SU-DHL-6 (cell line): ENCODE data around the gene GRID1.

Experiments used
- H2AFZ ChIP-seq: fragments of 200-600 bp; sonication (generic); 2 replicates; pipeline ENCODE4 v1.6.1; 2014; ENCODE audit warnings: low read depth, mild to moderate bottlenecking, moderate library complexity, mixed read lengths, antibody characterized with exemption, low read length; ENCODE audit not compliant: severe bottlenecking
- H3F3A ChIP-seq: fragments of 200-600 bp; shearing (Covaris generic); 2 replicates; pipeline ENCODE4 v1.6.0; 2016; ENCODE audit warnings: antibody characterized with exemption, mild to moderate bottlenecking; ENCODE audit not compliant: insufficient read depth
- H3K27ac ChIP-seq: fragments of 200-600 bp; sonication (generic); 2 replicates; pipeline ENCODE4 v1.5.1; 2016; ENCODE audit warnings: low read depth, mild to moderate bottlenecking, low read length, moderate library complexity, mixed read lengths
- H3K27me3 ChIP-seq: fragments of 200-600 bp; sonication (generic), shearing (Covaris generic); 2 replicates; pipeline ENCODE4 v1.6.0; 2014; ENCODE audit warnings: mild to moderate bottlenecking, low read length
- H3K36me3 ChIP-seq: fragments of 200-600 bp; sonication (generic); 2 replicates; pipeline ENCODE4 v1.6.1; 2014; ENCODE audit warnings: mild to moderate bottlenecking, low read length, mixed read lengths
- H3K4me2 ChIP-seq: fragments of 300-600, 200-600 bp; shearing (Covaris generic), sonication (generic); 2 replicates; pipeline ENCODE4 v1.6.0; 2014; ENCODE audit warnings: low read length, low read depth, mild to moderate bottlenecking; ENCODE audit not compliant: poor library complexity, severe bottlenecking
- H3K4me3 ChIP-seq: fragments of 200-600 bp; sonication (generic); 2 replicates; pipeline ENCODE4 v1.5.1; 2014; ENCODE audit warnings: antibody characterized with exemption, low read length, mild to moderate bottlenecking, mixed read lengths; ENCODE audit not compliant: insufficient read depth, poor library complexity, severe bottlenecking
- H3K79me2 ChIP-seq: fragments of 200-600 bp; sonication (generic); 2 replicates; pipeline ENCODE4 v1.6.1; 2014; ENCODE audit warnings: mild to moderate bottlenecking, low read length, moderate library complexity; ENCODE audit not compliant: insufficient read depth
- H3K9ac ChIP-seq: fragments of 200-600 bp; sonication (generic); 2 replicates; pipeline ENCODE4 v1.7.0; 2014; ENCODE audit warnings: mild to moderate bottlenecking, low read length
- H3K9me2 ChIP-seq: fragments of 200-600 bp; sonication (generic); replicated peaks from 2 replicates; pipeline ENCODE4 v1.6.1; 2014; ENCODE audit warnings: low read length; ENCODE audit not compliant: insufficient read depth
- H3K9me3 ChIP-seq: fragments of 200-600 bp; sonication (generic); 2 replicates; pipeline ENCODE4 v1.6.1; 2014; ENCODE audit warnings: low read length, mixed read lengths; ENCODE audit not compliant: insufficient read depth
- H4K20me1 ChIP-seq: fragments of 200-600 bp; sonication (generic); 2 replicates; pipeline ENCODE4 v1.6.1; 2014; ENCODE audit warnings: low read depth, mild to moderate bottlenecking, antibody characterized with exemption, low read length, moderate library complexity, mixed read lengths
- CTCF ChIP-seq: fragments of 200-600 bp; sonication (generic); IDR thresholded peaks from one replicate; pipeline ENCODE4 v1.5.1; 2017; ENCODE audit warnings: antibody characterized with exemption, mild to moderate bottlenecking, low read length, moderate library complexity; ENCODE audit not compliant: insufficient read depth, poor library complexity, severe bottlenecking
- EZH2phosphoT487 ChIP-seq: fragments of 200-600 bp; sonication (generic), shearing (Covaris generic); conservative IDR thresholded peaks from 2 replicates; pipeline ENCODE4 v1.6.1; 2018; ENCODE audit warnings: mild to moderate bottlenecking, antibody characterized with exemption, low read length, moderate library complexity, mixed read lengths

GRID1 gene

GRCh38 chr10:85580585-85580984, 786.0 kb downstream of the GRID1 start:
- no peaks in the 10 kb centered on the region for H3K79me2 ChIP-seq
- no peak overlapping the region for H3K9ac ChIP-seq
- no peaks in the 10 kb centered on the region for H3K9me3 ChIP-seq
- H3K36me3 ChIP-seq = no peaks in the 10 kb centered on the region
- H3F3A ChIP-seq = no peaks in the 10 kb centered on the region
- H3K4me2 ChIP-seq = no peak overlapping the region
- TF ChIP-seq EZH2phosphoT487 (no peak), CTCF (no peak)
- H3K27ac ChIP-seq = no peak overlapping the region
- H3K27me3 ChIP-seq = no peaks in the 10 kb centered on the region
- H2AFZ ChIP-seq = no peak overlapping the region
- no peaks in the 10 kb centered on the region for H4K20me1 ChIP-seq
- H3K9me2 ChIP-seq = no peaks in the 10 kb centered on the region
- H3K4me3 ChIP-seq = no peak overlapping the region

GRCh38 chr10:85578860-85579259, 787.7 kb downstream of the GRID1 start:
- no peaks in the 10 kb centered on the region for H3K9me2 ChIP-seq
- no peak overlapping the region for H3K27ac ChIP-seq
- no peaks in the 10 kb centered on the region for H3K9me3 ChIP-seq
- TF ChIP-seq CTCF = no peak
- no peak for TF ChIP-seq EZH2phosphoT487
- no peak overlapping the region for H3K9ac ChIP-seq
- H3K4me2 ChIP-seq = no peak overlapping the region
- H3F3A ChIP-seq = no peaks in the 10 kb centered on the region
- no peaks in the 10 kb centered on the region for H3K36me3 ChIP-seq
- no peak overlapping the region for H2AFZ ChIP-seq
- H3K4me3 ChIP-seq = no peak overlapping the region
- no peaks in the 10 kb centered on the region for H3K79me2 ChIP-seq
- H4K20me1 ChIP-seq = no peaks in the 10 kb centered on the region
- no peaks in the 10 kb centered on the region for H3K27me3 ChIP-seq

- H3K36me3 ChIP-seq = no peaks in the 10 kb centered on the region
These were observed 791.2 kb downstream of the GRID1 start for GRCh38 chr10:85575441-85575840.

More at GRCh38 chr10:85575441-85575840, 791.2 kb downstream of the GRID1 start:
- Histone ChIP-seq H3K9me2 (no peaks in the 10 kb centered on the region), H3K4me3 (no peak overlapping the region), H3K4me2 (no peak overlapping the region), H3K27ac (no peak overlapping the region), H3F3A (no peaks in the 10 kb centered on the region), H4K20me1 (no peaks in the 10 kb centered on the region), H3K9me3 (no peaks in the 10 kb centered on the region), H2AFZ (no peak overlapping the region), H3K27me3 (no peaks in the 10 kb centered on the region), H3K9ac (no peak overlapping the region), H3K79me2 (no peaks in the 10 kb centered on the region)
- no peak for TF ChIP-seq EZH2phosphoT487
- no peak for TF ChIP-seq CTCF
